ENCODE data around the gene ADGRG3.

The ADGRG3 gene

DNA sequence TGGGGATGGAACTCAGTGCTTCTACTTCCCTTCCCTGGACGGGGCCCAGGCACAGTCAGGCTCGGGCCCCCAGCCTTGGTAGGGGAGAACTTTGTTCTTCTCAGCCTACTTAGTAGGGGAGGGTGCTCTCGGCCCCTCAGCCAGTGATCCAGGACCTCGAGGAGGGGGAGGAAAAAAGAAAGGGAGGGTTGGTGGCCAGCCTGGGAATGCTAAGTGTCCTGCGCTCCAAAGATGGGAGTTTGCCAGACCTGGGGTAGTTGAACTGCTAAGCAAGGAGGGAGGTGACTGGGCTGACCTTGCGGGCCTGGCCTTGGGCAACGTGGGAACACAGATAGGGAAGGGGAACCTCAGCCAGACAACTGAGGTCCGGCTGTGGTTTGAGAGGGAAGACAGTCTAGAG, 27.5 kb upstream of the ADGRG3 start:
- Histone ChIP-seq H3K9me3 (ENCODE audit: insufficient read depth, low read length) (no peaks in the 10 kb centered on the region), H3K27me3 (ENCODE audit: low read length) (no peaks in the 10 kb centered on the region), H3K9me2 (replicated peaks; ENCODE audit: insufficient read depth, low read length) (no peaks in the 10 kb centered on the region), H2AFZ (ENCODE audit: low read depth, low read length, severe bottlenecking) (no peak overlapping the region), H3F3A (ENCODE audit: insufficient read depth) (no peaks in the 10 kb centered on the region), H3K4me2 (ENCODE audit: low read depth, low read length, poor library complexity, severe bottlenecking) (no peak overlapping the region), H4K20me1 (ENCODE audit: low read depth, low read length) (no peaks in the 10 kb centered on the region), H3K9ac (ENCODE audit: low read length) (no peak overlapping the region), H3K27ac (ENCODE audit: low read depth, low read length) (no peak overlapping the region), H3K79me2 (ENCODE audit: insufficient read depth, low read length) (no peaks in the 10 kb centered on the region), H3K4me3 (ENCODE audit: insufficient read depth, low read length, poor library complexity, severe bottlenecking) (no peak overlapping the region), H3K36me3 (ENCODE audit: low read length) (no peaks in the 10 kb centered on the region)
- TF ChIP-seq EZH2phosphoT487 (conservative IDR thresholded peaks at IDR 0.05; ENCODE audit: low read length), result no peak
- TF ChIP-seq, protein P1, sequence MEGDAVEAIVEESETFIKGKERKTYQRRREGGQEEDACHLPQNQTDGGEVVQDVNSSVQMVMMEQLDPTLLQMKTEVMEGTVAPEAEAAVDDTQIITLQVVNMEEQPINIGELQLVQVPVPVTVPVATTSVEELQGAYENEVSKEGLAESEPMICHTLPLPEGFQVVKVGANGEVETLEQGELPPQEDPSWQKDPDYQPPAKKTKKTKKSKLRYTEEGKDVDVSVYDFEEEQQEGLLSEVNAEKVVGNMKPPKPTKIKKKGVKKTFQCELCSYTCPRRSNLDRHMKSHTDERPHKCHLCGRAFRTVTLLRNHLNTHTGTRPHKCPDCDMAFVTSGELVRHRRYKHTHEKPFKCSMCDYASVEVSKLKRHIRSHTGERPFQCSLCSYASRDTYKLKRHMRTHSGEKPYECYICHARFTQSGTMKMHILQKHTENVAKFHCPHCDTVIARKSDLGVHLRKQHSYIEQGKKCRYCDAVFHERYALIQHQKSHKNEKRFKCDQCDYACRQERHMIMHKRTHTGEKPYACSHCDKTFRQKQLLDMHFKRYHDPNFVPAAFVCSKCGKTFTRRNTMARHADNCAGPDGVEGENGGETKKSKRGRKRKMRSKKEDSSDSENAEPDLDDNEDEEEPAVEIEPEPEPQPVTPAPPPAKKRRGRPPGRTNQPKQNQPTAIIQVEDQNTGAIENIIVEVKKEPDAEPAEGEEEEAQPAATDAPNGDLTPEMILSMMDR (IDR thresholded peaks at IDR 0.05; ENCODE audit: insufficient read depth, low read length, poor library complexity, severe bottlenecking), result no peak

DNA sequence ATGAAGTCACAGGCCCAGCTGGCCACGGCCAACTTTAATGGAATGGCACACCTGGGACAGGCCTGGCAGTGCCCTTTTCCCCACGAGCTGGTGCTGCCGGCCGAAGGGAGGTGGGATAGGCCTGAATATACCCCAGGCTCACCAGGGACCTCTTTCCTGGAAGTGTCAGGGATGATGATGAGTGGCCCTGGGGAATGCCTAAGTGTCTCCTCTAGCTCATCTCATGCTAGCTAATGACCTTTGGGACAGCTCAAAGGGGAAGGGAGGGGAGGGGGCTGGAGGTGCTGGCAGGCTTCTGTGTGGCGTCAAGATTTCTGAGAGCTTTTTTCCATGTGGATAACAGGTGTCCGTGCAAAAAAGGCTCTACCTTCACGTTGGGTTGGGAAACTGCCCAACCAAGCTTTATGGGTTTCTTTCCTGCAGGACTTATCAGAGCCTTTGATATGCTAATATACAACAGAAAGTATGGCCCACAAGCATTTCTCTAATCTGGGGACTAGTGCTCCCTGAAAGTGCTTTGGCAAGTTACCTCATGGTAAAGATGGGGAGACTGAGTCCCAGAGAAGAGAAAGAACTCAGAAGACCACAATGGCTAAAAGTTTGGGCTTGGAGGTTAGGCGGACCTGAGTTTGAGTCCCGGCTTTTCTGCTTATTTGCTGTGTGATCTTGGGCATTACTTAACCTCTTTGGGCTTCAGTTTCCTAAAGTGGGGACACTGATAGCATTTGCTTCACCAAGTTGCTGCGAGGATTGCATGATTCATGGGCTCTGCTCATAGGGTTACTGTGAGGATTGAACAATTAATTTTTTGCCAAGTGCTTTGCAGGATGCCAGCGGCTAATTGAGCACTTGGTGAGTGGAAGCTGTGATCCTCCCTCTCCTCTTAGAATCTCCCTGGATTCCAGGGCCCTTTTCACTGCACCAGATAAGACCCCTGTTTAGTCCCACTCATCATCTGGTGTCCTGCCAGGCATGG, 25.7 kb upstream of the ADGRG3 start:
- no peaks in the 10 kb centered on the region for H3K36me3 ChIP-seq (ENCODE audit: low read length)
- no peaks in the 10 kb centered on the region for H3K9me3 ChIP-seq (ENCODE audit: insufficient read depth, low read length)
- no peak overlapping the region for H3K4me2 ChIP-seq (ENCODE audit: low read depth, low read length, poor library complexity, severe bottlenecking)
- no peaks in the 10 kb centered on the region for H3K79me2 ChIP-seq (ENCODE audit: insufficient read depth, low read length)
- H3F3A ChIP-seq (ENCODE audit: insufficient read depth), result no peaks in the 10 kb centered on the region
- no peaks in the 10 kb centered on the region for H4K20me1 ChIP-seq (ENCODE audit: low read depth, low read length)
- no peak overlapping the region for H3K9ac ChIP-seq (ENCODE audit: low read length)
- no peak overlapping the region for H3K4me3 ChIP-seq (ENCODE audit: insufficient read depth, low read length, poor library complexity, severe bottlenecking)
- H3K27me3 ChIP-seq (ENCODE audit: low read length), result no peaks in the 10 kb centered on the region
- H3K27ac ChIP-seq (ENCODE audit: low read depth, low read length), result no peak overlapping the region
- no peak for TF ChIP-seq EZH2phosphoT487 (conservative IDR thresholded peaks at IDR 0.05; ENCODE audit: low read length)
- H2AFZ ChIP-seq (ENCODE audit: low read depth, low read length, severe bottlenecking), result no peak overlapping the region
- no peaks in the 10 kb centered on the region for H3K9me2 ChIP-seq (replicated peaks; ENCODE audit: insufficient read depth, low read length)

DNA sequence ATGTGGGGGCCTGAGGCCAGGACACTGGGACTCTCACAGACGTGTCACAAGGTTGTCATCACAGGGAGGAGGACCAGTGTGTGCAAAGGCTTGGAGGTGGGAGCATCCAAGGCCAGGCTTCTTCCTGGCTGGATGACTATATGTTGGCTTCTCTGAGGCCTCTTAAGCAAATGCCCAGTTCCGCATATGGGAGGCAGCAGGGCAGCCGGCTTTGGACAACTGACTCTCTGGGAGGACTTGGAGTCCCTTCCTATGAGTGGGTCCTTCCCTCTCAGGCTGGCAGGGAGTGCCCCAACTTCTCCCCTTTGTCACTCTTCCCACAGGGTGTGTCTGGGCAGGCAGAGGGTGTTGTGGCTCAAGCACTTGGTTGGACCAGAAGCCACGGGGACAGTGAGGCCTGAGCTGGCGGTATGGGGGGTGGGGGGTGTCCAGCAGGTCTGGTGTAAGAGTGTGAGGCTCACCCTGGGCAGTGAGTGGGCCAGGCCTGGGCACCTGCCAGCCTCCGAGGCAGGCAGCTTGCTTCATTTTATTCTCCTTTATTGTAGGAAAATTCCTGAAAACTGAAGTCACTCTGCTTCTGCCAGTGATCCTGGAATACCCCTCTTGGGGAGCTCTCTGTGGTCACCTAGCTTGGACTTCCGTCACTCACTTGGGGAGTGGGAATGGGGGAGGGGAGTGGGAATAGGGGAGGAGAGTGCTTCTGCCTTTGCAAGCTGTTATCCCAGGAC, 24.8 kb upstream of the ADGRG3 start:
- no peaks in the 10 kb centered on the region for H4K20me1 ChIP-seq (ENCODE audit: low read depth, low read length)
- TF ChIP-seq EZH2phosphoT487 (conservative IDR thresholded peaks at IDR 0.05; ENCODE audit: low read length), result no peak
- TF ChIP-seq, protein P1 (IDR thresholded peaks at IDR 0.05; ENCODE audit: insufficient read depth, low read length, poor library complexity, severe bottlenecking), result no peak
- no peak overlapping the region for H2AFZ ChIP-seq (ENCODE audit: low read depth, low read length, severe bottlenecking)

More for the DNA sequence above, 24.8 kb upstream of the ADGRG3 start:
- H3K27me3 ChIP-seq (ENCODE audit: low read length), result no peaks in the 10 kb centered on the region
- no peaks in the 10 kb centered on the region for H3K36me3 ChIP-seq (ENCODE audit: low read length)
- no peak overlapping the region for H3K9ac ChIP-seq (ENCODE audit: low read length)
- H3K27ac ChIP-seq (ENCODE audit: low read depth, low read length), result no peak overlapping the region
- H3K9me3 ChIP-seq (ENCODE audit: insufficient read depth, low read length), result no peaks in the 10 kb centered on the region
- no peak overlapping the region for H3K4me2 ChIP-seq (ENCODE audit: low read depth, low read length, poor library complexity, severe bottlenecking)
- no peaks in the 10 kb centered on the region for H3K79me2 ChIP-seq (ENCODE audit: insufficient read depth, low read length)
- H3K4me3 ChIP-seq (ENCODE audit: insufficient read depth, low read length, poor library complexity, severe bottlenecking), result no peak overlapping the region
- no peaks in the 10 kb centered on the region for H3F3A ChIP-seq (ENCODE audit: insufficient read depth)
- no peaks in the 10 kb centered on the region for H3K9me2 ChIP-seq (replicated peaks; ENCODE audit: insufficient read depth, low read length)

Data from SU-DHL-6 (cell line).